Left hindlimb (tissue), 1 donor: ENCODE data around the gene UBE2QL1.

ENCODE experiments used
- DNase-seq: peaks from one replicate; pipeline ENCODE4 v3.0.0-alpha.2; 2018

UBE2QL1 gene

DNA sequence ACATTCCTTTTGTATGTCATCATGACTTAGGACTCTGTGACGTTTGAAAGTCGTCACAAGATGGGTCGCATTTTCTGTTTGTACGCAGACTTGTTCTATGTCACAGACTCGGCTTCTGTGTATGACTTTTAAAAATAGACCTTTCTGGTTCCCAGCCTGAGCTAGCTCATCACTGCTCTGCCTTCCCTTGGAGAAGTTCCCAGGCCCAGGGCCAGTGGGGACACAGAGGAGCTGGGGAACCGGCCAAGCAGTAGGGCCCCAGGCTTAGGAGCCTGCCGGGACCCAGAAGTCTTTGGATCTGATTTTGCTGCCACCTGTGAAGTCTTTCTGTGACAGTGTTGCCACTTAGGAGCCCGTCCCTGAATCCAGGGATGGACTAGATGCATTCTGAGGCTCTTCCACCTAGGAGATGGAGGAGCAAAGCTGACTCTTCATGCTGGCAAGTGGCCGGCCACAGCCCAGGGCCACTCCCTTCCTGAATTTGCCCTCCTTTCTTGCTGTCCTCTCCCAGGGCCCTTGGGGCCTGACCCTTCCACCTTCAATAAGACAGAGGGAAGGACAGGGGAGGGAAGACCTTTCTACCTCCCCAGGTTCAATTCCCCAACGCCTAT is 18.1 kb upstream of the UBE2QL1 start:
- no peak for DNase-seq

DNA sequence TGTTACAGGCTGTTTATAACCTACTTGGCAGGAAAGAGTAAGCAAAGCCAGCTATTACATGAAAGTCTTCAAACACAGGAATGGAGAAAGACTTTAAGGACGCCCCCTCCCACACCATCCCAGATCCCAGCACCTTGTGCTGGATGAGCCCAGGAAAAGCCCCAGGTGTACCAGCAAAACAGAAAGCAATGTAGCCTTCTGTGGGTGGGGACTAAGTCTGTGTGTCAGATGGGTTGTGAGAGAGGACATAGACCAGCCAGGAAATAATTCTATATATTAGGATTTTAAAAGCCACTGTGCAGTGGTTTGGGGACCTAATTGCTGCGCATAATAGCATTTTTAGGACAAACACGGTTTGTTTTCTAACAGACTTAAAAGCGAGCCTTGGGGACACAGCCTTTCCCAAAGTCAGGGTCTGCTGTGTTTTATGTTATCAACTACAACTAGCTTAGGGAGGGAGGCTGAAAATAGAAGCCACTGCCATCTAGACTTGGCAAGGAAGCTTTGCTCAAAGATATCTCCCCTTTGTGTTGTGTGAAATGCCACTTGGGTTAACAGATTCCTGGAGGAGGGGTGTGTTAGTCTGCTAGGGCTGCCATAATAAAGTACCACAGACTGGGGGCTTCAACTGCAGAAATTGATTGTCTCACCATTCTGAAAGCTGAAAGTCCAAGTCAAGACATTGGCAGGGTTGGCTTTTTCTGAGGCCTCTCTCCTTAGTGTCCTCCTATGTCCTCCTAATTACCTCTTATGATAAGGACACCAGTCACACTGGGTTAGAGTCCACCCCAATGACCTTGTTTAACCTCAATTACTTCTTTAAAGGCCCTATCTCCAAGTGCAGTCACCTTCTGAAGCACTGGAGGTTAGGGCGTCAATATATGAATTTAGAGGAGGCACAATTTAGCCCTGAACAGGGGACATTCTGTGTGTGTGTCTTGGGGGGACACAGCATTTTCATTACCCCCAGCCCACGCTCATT is 17.2 kb upstream of the UBE2QL1 start:
- DNase-seq = no peak

DNA sequence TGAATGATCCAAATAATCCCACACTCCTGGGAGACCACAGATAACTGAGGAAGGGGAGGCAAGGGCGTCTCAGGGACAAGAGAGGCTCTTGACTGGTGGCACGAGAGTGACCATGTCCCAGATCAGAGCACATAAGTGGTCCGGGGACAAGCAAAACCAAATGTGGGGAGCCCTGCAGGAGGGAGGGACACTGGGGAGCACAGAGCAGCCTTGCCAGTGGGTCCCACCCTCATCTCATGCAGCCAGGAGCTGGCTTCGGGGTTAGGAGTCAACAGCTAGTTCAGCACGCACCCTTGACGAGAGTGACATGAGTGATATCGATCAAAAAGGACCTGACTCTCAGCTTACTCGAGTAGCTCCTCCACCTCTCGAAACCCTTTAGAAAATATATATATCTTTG is 16.5 kb upstream of the UBE2QL1 start:
- DNase-seq = no peak

DNA sequence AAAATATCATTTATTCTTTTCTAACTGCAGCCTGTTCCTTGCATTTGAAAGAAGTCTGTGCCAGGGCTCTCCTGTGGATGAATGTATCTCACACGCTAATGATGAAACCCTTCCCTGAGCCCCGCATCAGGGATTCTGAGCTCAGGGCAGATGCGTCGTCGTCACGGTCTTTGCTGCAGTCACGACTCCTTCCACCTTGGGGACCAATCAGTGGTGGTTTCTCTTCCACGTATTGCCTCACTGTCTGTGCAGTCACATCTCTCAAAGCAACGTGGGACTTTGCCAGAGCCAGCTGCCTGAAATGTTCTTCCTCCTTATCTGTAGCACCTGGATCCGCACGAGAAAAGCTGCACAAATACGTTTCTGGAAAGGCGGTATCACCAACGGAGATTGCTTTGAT is 13.9 kb upstream of the UBE2QL1 start:
- no peak for DNase-seq

DNA sequence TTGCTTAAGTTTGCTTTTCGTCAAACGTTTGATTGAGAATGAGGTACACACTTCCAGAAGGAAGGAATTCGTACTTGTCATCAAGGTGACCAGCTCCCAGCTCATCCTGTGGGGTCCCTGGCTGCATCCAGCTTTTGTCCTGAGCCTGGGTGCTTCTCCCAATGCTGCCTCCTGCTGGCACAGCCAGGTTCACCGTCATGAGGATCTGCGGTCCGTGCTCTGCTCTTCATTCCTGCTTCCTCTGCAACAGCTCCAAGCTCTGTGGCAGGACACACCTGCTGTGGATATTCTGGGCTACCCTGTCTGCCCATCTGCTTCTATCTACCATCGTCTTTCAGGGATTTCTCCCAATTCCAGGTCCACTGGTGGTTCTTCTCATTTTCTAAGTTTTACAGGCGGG is 13.3 kb upstream of the UBE2QL1 start:
- DNase-seq = no peak

DNA sequence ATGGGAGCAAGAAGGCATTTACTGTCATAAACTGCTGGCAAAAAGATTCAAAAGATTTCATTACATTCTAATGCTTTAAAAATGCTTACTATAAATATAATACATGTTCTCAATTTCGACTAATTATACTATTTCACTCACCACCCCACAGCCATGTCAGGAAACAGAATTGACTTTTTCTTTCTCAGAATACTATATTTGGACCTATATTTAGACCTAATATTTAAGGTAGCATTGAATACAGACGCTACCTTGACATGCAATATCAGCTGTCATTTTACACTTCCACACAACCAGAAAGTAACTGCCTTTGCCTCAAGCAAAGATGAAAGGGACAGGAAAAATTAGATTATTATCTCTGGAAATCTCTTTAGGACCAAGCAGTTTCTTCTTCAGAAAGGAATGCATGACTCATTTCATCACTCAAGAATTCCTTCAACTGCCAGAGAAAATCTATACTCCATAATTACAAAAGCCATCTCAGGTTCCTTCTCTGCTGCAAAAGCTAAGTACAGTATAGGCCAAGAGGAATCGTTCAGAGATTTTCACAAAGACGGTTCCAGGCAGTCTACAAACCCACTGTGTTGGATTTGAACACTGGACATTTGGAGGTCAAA is 11.8 kb upstream of the UBE2QL1 start:
- no peak for DNase-seq

DNA sequence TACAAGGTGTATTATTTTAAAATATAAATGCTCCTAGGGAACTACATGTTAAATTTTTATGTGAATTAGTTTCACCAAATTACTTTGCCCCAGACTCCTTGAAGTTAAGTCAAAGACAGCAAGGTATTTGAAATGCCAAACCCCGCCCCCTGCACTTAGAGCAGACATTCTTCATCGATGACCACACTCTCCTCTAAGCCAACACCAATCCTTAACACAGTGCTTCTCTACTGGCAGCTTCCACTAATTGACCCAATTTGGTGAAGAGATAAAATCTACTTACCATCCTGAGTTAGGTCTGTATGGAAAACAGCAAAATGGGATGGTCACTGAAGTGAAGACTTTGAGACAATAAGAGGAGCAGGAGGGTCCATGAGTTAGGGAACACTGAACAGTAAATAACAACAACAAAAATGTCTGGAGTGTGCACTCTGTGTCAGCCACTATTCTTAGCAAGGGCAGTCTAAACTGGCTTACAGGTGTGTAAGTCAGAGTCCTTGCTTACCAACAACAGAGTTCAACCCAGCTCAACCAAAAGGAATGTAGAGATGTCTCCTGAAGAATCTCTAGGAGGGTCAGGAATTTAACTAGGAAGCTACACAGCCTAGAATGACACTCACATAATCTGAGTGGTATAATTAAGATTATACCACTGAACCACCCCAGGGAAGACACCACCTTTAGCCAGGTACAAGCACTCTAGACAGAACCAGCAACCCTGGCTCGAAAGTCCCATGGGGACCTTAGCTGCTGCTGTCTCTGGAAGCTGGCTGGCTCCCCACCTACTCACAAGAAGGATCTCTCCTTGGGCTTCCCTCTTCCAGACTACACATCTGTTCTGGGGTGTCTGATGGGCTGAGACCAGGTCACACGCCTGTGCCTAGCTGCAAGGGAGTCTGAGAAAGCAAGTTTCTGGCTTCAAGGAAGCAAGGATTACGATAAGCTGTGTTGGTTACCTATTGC is 8.8 kb upstream of the UBE2QL1 start:
- no peak for DNase-seq

DNA sequence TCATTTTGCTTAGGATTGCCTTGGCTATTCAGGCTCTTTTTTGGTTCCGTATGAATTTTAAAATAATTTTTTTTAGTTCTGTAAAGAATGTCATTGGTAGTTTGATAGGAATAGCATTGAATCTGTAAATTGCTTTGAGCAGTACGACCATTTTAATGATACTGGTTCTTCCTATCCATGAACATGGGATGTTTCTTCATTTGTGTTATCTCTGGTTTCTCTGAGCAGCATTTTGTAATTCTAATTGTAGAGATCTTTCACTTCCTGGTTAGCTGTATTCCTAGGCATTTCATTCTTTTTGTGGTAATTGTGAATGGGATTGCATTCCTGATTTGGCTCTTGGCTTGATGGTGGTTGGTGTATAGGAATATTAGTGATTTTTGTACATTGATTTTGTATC is 6.3 kb upstream of the UBE2QL1 start:
- no peak for DNase-seq

DNA sequence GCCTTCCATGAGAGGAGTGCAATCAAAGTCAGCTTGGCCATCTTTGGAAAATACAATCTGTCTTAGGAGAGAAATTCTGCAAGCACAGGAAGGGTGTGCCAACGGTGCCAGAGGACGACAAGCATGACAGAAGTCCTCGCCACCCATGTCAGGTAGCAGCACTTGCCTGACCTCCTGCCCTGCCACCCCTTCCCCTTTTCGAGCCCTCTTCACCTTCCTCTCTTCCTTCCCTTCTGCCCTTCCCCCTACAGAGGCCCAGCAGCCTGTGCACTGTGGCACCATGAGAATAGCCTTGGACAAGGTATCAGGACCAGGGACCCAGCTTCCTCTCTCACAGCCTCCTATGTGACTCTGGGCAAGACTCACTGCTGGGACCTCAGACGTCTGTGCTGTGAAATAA is 5.3 kb upstream of the UBE2QL1 start:
- no peak for DNase-seq

DNA sequence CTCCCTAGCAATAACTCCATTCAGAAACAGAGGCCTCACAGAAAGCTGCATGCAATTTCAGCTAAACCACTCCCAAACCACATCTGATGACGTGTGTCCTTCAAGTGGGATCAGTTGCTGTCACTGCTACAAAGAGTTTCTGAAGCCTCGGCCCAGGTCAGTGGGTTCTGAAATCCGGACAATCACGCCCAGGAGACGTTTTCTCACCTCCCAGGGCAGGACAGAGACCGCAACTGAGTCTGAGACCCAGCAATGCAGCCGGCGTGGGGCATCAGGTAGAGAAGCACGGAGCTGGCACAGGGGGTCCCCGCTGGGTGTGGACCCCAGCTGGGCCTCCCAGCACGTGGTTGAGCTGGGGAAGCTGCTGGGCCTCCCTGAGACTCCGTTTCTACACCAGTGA is 2.6 kb upstream of the UBE2QL1 start:
- no peak for DNase-seq

DNA sequence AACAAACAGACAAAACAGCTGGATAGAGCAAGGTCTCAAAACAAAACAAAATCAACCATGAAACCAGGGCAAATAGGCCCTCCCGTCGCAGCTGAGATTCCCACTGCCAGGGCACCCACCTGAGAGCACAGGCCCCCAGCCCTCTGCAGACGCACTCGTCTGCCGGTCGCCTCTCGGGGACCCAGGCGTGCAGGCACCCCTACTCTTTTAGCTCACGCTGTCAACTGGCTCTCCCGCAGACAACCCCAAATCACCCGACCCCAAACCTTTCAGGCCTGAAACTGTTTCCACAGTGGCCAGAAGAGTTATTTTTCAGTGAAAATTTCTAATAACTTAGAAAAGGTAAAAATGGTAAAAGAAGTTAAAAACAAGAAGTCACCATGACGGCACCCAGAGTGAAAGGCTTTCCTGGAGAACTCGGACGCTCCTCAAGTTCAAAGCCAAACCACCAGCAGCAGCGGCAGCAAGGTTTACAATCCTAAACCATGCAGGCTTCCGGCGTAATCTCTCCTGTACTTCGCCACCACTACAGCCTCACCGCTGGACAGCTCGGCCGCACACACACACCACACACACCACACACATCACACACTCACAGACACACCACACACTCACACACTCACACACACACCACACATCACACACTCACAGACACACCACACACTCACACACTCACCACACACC is 1.9 kb upstream of the UBE2QL1 start:
- no peak for DNase-seq

DNA sequence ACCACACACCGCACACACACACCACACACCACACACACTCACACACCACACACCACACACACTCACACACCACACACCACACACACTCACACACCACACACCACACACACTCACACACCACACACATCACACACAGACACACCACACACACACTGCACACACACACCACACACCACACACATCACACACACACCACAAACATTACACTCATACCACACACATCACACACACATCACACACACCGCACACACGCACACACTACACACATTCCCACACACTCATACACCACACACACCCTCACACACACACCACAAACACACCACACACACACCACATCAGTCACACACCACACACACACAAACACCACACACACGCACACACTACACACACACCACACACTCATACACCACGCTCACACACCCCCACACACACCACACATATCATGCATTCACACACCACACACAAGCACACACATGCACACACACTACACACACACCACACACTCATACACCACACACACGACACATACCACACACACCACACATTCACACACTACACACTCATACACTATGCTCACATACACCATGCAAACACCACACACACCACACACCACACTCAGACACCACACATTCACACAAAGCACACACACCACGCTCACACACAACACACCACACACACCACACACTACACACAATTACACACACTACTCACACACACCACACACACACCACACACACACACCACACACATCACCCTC is 1.1 kb upstream of the UBE2QL1 start:
- DNase-seq = no peak

DNA sequence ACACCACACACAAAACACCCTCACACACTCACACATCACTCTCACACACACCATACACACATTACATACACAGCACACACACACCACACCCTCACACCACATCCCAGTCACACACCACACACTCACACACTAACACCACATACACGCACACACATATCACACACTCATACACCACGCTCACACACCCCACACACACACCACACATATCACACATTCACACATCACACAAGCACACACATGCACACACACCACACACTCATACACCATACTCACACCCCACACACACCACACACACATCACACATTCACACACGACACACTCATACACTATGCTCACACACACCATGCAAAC is 543 bp upstream of the UBE2QL1 start:
- no peak for DNase-seq

DNA sequence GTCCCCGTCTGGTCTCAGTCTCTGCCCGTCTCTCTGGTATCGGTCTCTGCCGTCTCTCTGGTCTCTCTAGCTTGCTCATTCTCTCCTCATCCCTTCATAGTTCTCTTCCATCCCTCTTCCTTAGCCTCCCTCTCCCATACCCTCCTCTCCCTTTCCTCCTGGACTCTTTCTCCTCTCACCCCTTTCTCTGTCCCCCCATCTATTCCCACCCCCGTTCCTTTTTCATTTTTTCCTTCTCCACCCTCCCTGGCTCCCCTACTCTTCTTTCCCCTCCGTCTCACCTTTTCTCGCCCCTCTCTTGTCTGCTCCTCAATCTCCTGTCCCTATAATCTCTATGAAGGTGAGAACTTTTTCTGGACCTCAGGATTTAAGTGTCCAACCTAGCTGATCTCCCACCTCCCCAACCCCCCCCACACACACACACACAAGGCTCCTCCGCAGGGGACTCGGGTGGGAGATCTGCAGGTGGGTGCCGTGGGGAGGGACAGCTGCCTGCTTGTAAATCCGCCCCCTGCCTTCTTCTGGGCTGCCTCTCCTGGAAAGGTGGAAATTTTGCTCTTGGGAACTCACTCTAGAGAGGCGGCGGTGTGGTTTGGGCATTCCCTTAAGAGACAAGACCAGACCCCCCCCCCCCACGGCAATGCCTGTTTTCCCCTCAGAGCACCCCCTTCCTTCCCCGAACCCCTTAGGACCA is 953 bp downstream of the UBE2QL1 start:
- DNase-seq = no peak

DNA sequence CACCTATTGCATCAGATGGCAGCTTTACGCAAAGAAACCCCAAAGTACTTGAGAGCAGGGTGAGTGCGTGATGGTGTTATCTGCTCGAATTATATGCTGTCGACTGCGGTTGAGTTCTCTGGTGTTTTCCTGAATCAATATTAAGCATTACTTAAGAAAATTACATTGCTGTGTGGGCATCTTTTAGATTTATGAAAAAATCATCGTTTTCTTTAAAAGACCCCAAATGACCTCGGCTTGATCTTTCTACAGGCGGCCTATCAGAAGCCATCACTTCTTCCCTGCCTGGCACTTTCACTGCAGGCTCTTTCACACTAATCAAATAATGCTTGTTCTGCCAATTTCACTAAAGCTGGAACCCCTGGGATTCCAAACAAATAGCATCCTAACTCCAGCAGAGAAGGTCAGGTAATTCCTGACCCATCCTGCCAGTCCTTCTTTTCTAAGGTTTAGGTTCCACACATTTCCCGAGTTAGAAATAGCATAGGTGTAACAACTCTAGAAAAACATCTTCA is 1.7 kb downstream of the UBE2QL1 start:
- DNase-seq = no peak

DNA sequence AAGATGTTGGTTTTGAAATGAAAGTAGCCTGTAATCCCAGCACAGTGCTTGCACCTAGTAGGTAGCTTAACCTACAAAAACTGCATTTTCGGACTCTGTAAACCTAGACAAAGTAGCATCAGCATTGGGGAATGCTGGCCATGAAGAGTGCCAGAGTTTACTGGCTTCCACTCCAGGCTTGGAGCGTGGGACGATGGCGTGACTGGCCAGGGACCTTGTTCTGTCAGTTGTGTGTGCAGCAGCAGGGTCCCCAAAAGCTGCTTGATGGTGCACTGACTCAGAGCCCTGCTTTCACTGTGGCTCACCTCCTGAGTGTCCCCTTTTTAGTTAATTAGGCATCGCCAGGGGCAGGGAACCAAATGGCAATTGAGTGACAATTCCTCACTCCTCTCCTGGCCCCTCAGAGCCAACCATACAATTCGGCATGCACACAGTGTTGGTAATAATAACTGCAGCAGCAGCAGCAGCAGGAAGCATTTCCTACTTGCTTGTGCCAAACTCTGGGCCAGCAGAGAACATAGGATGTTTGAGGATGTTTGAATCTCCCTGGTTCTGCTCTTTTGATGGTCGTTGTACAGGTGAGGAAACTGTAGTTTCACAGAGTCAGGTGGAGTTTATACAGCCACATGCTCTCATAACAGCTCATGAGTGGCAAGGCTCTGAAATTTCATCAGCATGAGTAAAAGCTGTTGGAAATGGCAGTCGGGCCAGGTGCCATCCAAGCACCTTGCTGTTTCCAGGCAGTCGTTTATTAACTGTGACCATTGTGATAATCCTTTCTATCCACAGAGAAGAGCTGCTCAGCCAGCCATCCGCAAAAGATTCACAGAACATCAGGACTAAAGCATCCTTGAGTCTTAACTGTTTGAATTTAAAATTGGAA is 4.2 kb downstream of the UBE2QL1 start:
- no peak for DNase-seq

DNA sequence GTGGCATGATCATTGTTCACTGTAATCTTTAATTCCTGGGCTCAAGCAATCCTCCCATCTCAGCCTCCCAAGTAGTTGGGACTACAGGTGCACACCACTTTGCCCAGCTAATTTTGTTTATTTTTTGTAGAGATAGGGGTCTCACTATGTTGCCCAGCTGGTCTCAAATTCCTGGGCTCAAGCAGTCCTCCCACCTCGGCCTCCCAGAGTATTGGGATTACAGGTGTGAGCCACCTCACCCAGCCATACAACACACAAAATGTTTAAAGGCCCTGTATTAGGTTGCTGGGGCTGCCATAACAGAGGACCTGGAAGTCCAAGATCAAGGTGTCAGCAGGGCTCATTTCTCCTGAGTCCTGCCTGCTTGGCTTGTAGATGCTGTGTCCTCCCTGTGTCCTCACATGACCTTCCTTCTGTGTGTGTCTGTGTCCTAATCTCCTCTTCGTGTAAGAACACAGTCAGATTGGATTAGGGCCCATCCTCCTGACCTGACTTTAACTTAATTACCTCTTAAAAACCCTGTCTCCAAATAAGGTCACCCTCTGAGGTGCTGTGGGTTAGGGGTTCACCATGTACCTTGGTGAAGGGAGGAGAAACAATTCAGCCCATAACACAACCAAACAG is 5.4 kb downstream of the UBE2QL1 start:
- DNase-seq = no peak

DNA sequence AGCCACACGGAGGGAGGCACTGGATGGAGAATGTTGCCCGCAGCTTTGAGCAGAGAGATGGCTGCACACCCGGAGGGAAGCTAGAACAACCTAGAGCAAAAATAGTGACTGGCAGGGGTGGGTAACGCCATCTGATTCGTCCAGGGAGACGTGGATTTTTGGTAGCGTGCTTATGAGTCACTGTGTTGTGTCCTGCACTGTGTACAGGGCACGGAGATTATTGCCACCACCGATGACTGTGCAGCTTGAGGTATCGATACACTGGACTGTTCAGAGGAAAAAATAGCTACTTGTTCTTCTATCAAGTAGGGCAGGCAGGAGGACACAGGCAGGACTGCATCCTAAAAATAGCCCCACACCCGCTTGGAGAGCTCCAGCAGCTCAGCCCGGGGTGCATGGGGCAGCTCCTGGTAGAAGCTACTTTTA is 6.0 kb downstream of the UBE2QL1 start:
- DNase-seq = no peak

DNA sequence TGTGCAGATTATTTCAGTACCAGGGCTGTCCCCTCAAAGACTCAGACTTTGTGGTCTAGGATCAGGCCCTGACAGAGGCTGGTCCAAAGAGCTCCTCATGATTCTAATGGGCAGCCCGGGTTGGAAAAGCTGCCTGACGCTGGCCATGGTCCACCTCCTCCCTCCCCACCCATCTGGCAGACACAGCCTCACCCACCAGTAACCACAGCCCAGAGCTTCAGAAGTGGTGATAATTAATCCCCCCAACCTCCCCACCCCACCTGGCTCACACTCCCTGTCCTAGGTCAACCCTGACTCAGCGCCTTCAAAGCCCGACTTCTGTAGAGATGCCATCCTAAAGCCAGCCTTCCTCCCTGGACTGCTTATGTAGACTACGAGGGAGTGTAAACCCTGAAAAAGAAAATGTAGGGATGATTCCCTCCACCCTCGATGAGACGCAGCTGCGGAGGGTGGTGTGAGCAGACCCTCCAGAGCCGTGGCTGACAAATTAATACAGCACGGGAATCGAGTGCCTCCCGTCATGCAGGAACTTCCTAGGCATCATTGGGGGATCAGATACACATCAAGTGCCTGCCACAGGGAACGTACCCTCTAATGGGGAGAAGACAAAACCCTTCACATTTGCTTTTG is 7.0 kb downstream of the UBE2QL1 start:
- no peak for DNase-seq
